GM12878 (cell line): ENCODE results near the gene PCCB. TPM values are rescaled to one million over a fixed set of nuclear protein-coding genes. Genes with fewer than 3 reads are reported as not detected.

Experiments
- ATAC-seq: fragments of 200-7000 bp; cut with Tn5 transposase; 3 replicates; pipeline ENCODE4 v1.9.1; 2020; ENCODE audit warnings: mild to moderate bottlenecking, moderate library complexity
- BruUV-seq: library from RNA; stranded (reverse); fragments of 400-500 nt; replicated peaks from 2 replicates; lab custom pipeline; 2021; lab: Mats Ljungman, UMichigan
- CTCF ChIA-PET: fragments of 300-600 bp; sonication (Branson Sonifier 250); formaldehyde crosslinking; extraction: SDS; loops from one replicate; lab custom pipeline; 2021; ENCODE audit warnings: inconsistent platforms; lab: Yijun Ruan, JAX
- POLR2A ChIA-PET: fragments of 350-600 bp; formaldehyde crosslinking; extraction: SDS; loops from one replicate; lab custom pipeline; 2021; ENCODE audit warnings: inconsistent platforms; lab: Charles Lee
- RAD21 ChIA-PET: fragments of 300-600 bp; sonication (Branson Sonifier 250); formaldehyde crosslinking; loops from one replicate; lab custom pipeline; 2023; ENCODE audit warnings: antibody characterized with exemption; ENCODE audit not compliant: unreplicated experiment; lab: Charles Lee
- SMC1A ChIA-PET: fragments of 300-600 bp; sonication (Branson Sonifier 250); formaldehyde crosslinking; loops from one replicate; lab custom pipeline; 2023; ENCODE audit not compliant: unreplicated experiment, uncharacterized antibody; lab: Charles Lee
- DNase-seq: peaks from one replicate; pipeline ENCODE4 v3.0.0-alpha.2; 2011; ENCODE audit warnings: low read depth, low spot score
- FAIRE-seq: peaks from 3 replicates; lab custom pipeline; 2011; peaks lifted over from hg19 to GRCh38; lab: Jason Lieb, UNC
- H2AFZ ChIP-seq: 2 replicates; pipeline ENCODE4 v1.6.0; 2011; ENCODE audit warnings: low read depth, low read length, control low read depth; ENCODE audit not compliant: control insufficient read depth
- H3K27ac ChIP-seq: 2 replicates; pipeline ENCODE4 v1.5.1; 2011; ENCODE audit warnings: control low read depth; ENCODE audit not compliant: control insufficient read depth, insufficient read depth
- H3K27me3 ChIP-seq, 2 experiments: replicated peaks in 1 of 2; 2 replicates each; pipeline versions ENCODE4 v1.6.0 to v1.6.1; 2011; ENCODE audit warnings: low read length in 1 of 2; ENCODE audit not compliant: control insufficient read depth in 2 of 2, insufficient read depth in 2 of 2
- H3K36me3 ChIP-seq, 2 experiments: 2 replicates each; pipeline ENCODE4 v1.5.1; 2011; ENCODE audit warnings: low read length in 1 of 2; ENCODE audit not compliant: control insufficient read depth in 2 of 2, insufficient read depth in 2 of 2
- H3K4me1 ChIP-seq: 2 replicates; pipeline ENCODE4 v1.6.1; 2011; ENCODE audit warnings: mild to moderate bottlenecking, low read length, moderate library complexity, mixed read lengths; ENCODE audit not compliant: control insufficient read depth, insufficient read depth
- H3K4me2 ChIP-seq: 2 replicates; pipeline ENCODE4 v1.6.0; 2011; ENCODE audit warnings: control low read depth; ENCODE audit not compliant: control insufficient read depth, insufficient read depth
- H3K4me3 ChIP-seq: fragments of 200-600 bp; sonication (generic); 2 replicates; pipeline ENCODE4 v1.5.1; 2016
- H3K79me2 ChIP-seq: 2 replicates; pipeline ENCODE4 v1.6.0; 2011; ENCODE audit warnings: low read length; ENCODE audit not compliant: control insufficient read depth, insufficient read depth
- H3K9ac ChIP-seq: 2 replicates; pipeline ENCODE4 v1.8.0; 2011; ENCODE audit warnings: low read length, control low read depth, mixed read lengths; ENCODE audit not compliant: control insufficient read depth, insufficient read depth
- H3K9me3 ChIP-seq: replicated peaks from 3 replicates; pipeline ENCODE4 v1.5.1; 2011; ENCODE audit warnings: mild to moderate bottlenecking, low read length; ENCODE audit not compliant: control insufficient read depth, insufficient read depth
- H4K20me1 ChIP-seq: 2 replicates; pipeline ENCODE4 v1.6.0; 2011; ENCODE audit not compliant: control insufficient read depth, insufficient read depth
- BMI1 ChIP-seq: fragments of 450-650 bp; IDR thresholded peaks from 2 replicates; pipeline ENCODE4 v1.6.1; 2016; ENCODE audit warnings: mild to moderate bottlenecking, moderate library complexity, borderline replicate concordance
- CBFB ChIP-seq: IDR thresholded peaks from 2 replicates; pipeline ENCODE4 v1.6.1; 2016; ENCODE audit warnings: antibody characterized with exemption, low read depth
- CREM ChIP-seq: IDR thresholded peaks from 2 replicates; pipeline ENCODE4 v1.6.1; 2014; ENCODE audit warnings: antibody characterized with exemption, low read depth
- E2F8 ChIP-seq: fragments of 450-650 bp; IDR thresholded peaks from 2 replicates; pipeline ENCODE4 v1.6.1; 2018; ENCODE audit warnings: mild to moderate bottlenecking, low read depth, moderate library complexity; ENCODE audit not compliant: partially characterized antibody
- EGR1 ChIP-seq, 2 experiments: IDR thresholded peaks; 1 replicate in 1 of 2; 2 replicates in 1 of 2; pipeline ENCODE4 v1.6.1; 2011 to 2012; ENCODE audit warnings: low read depth in 2 of 2, low read length in 2 of 2, borderline replicate concordance in 1 of 2, mild to moderate bottlenecking in 1 of 2, moderate library complexity in 1 of 2
- GABPA ChIP-seq: IDR thresholded peaks from 2 replicates; pipeline ENCODE4 v1.6.1; 2014; ENCODE audit warnings: antibody characterized with exemption, low read depth, mild to moderate bottlenecking, inconsistent platforms
- IKZF2 ChIP-seq, 2 experiments: fragments of 450-650 bp; IDR thresholded peaks; 2 replicates each; pipeline ENCODE4 v1.6.1; 2017; ENCODE audit warnings: mild to moderate bottlenecking in 2 of 2, moderate library complexity in 2 of 2
- KLF5 ChIP-seq: fragments of 450-650 bp; IDR thresholded peaks from 2 replicates; pipeline ENCODE4 v1.6.1; 2014; ENCODE audit warnings: mild to moderate bottlenecking; ENCODE audit not compliant: partially characterized antibody
- NR2F1 ChIP-seq: fragments of 450-650 bp; conservative IDR thresholded peaks from 2 replicates; pipeline ENCODE4 v1.6.1; 2017; ENCODE audit warnings: mild to moderate bottlenecking
- RAD21 ChIP-seq: IDR thresholded peaks from 2 replicates; pipeline ENCODE4 v1.6.1; 2011; ENCODE audit warnings: mild to moderate bottlenecking, low read depth, low read length, moderate library complexity; ENCODE audit not compliant: insufficient read depth
- RAD51 ChIP-seq: fragments of 450-650 bp; IDR thresholded peaks from 2 replicates; pipeline ENCODE4 v1.6.1; 2016; ENCODE audit warnings: moderate library complexity, mild to moderate bottlenecking, inconsistent platforms
- SREBF2 ChIP-seq: IDR thresholded peaks from 2 replicates; pipeline ENCODE4 v1.6.1; 2012; ENCODE audit warnings: mild to moderate bottlenecking, low read length
- TAF1 ChIP-seq: IDR thresholded peaks from 2 replicates; pipeline ENCODE4 v1.6.1; 2011; ENCODE audit warnings: mild to moderate bottlenecking, low read depth, low read length, borderline replicate concordance
- ZNF592 ChIP-seq: fragments of 450-650 bp; IDR thresholded peaks from 2 replicates; pipeline ENCODE4 v1.6.1; 2017; ENCODE audit warnings: mild to moderate bottlenecking, moderate library complexity
- WGBS: methylation state at CpG from one replicate; pipeline ENCODE4 v1.1.6; 2016; ENCODE audit warnings: low lambda C conversion rate; ENCODE audit not compliant: insufficient replicate concordance, insufficient coverage; ENCODE audit errors: missing lambda C conversion rate; 5-methylcytosine and 5-hydroxymethylcytosine counted together
- in situ Hi-C: fragments of 300-500 bp; cut with MboI; formaldehyde crosslinking; loops from 9 replicates; pipeline ENCODE4 v1.14.3; 2018; ENCODE audit warnings: mixed read lengths
- intact Hi-C: fragments of 100-400 bp; cut with micrococcal nuclease; formaldehyde crosslinking; loops from one replicate; pipeline ENCODE4 v1.14.2; 2022; ENCODE audit not compliant: unreplicated experiment
- polyA plus RNA-seq, 11 experiments: library from polyadenylated mRNA; depleted of rRNA in 4 of 11; unstranded in 6 of 11; stranded (reverse) in 5 of 11; fragments of >200 nt; fragmentation: Nextera tagmentation in 4 of 11; fragmentation: Illumina TruSeq in 1 of 11; extraction: Ambion mirVana in 4 of 11; extraction: Trizol in 1 of 11; gene quantifications; 1 replicate in 1 of 11; 2 replicates in 10 of 11; pipeline versions ENCODE4 v1.2.1 to v1.2.3, GENCODE V29; 2011 to 2016; ENCODE audit warnings: inconsistent platforms in 2 of 11, missing spikeins in 2 of 11, low read depth in 1 of 11
- total RNA-seq, 4 experiments: library from RNA; depleted of rRNA in 3 of 4; stranded (reverse); fragments of >200 nt in 3 of 4; fragmentation: Illumina TruSeq in 1 of 4; extraction: Trizol in 1 of 4; gene quantifications; 2 replicates each; pipeline versions ENCODE4 v1.2.1 to v1.2.3, GENCODE V29; 2013 to 2021

The PCCB gene
- total and polyA plus RNA-seq, 10 of the 15 experiments (the other 5 are each of a cell fraction or from before 2014, with no cell fraction given): 67.2 to 133 (median 86.9) TPM

DNA sequence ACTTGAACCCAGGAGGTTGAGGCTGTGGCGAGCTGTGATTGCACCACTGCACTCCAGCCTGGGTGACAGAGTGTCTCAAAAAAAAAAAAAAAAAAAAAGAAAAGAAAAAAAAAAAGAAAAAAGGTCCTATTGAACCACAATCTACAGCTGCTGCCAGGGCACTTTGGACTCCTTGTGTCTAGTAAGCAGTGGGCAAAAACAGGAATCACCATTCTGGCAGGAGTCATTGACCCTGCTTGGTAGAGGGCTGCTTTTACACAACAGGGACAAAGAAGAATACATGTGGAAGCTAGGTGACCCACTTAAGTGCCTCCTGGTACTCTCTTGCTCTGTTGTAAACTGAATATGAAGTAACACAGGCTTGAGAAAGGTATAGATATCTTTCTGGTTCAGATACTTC lies 14.6 kb upstream of the PCCB start:
- in situ Hi-C loops: no loop called here

More for the DNA sequence above, 14.6 kb upstream of the PCCB start:
- no peaks in the 10 kb centered on the region for H3K9me3 ChIP-seq
- H3K4me3 ChIP-seq: no peak overlapping the region
- TF ChIP-seq CREM (no peak), GABPA (no peak), NR2F1 (no peak), BMI1 (no peak), RAD21 (no peak), ZNF592 (no peak), TAF1 (no peak), KLF5 (no peak), CBFB (no peak), E2F8 (no peak), SREBF2 (no peak), RAD51 (no peak), EGR1 (IDR thresholded peaks at IDR 0.05; ENCODE audit: borderline replicate concordance in 1 of 2, low read depth in 2 of 2, low read length in 2 of 2) (no peak), IKZF2 (IDR thresholded peaks at IDR 0.05) (no peak)
- H3K27me3 ChIP-seq: no peaks in the 10 kb centered on the region; a peak in 2 of 4 replicates
- no peak overlapping the region for H3K27ac ChIP-seq
- no peaks in the 10 kb centered on the region for H3K79me2 ChIP-seq
- WGBS: 50% methylated on average over 1 of the region's 1 CpG
- H2AFZ ChIP-seq: no peak overlapping the region
- CTCF ChIA-PET: no interaction called here
- FAIRE-seq: no peak
- BruUV-seq: no TSS peak
- SMC1A ChIA-PET: no interaction called here
- H3K36me3 ChIP-seq: no peaks in the 10 kb centered on the region
- no peaks in the 10 kb centered on the region for H3K4me1 ChIP-seq
- H4K20me1 ChIP-seq: no peaks in the 10 kb centered on the region
- DNase-seq: no peak
- no peak for ATAC-seq
- POLR2A ChIA-PET: no interaction called here
- RAD21 ChIA-PET: no interaction called here
- intact Hi-C loops: no loop called here
- H3K9ac ChIP-seq: no peak overlapping the region
- no peak overlapping the region for H3K4me2 ChIP-seq
